Peyer's patch (tissue), 4 donors: ENCODE data around the gene SFTPB. TPM values are rescaled to one million over a fixed set of nuclear protein-coding genes. Genes with fewer than 3 reads are reported as not detected.
"Not testable (repeated sequence)": the region's sequence is repeated elsewhere in the genome, so short reads cannot be mapped to it uniquely, and the experiment has no call there.

ENCODE experiments used
- DNase-seq, 3 donors: peaks; one replicate each; pipeline ENCODE4 v3.0.0-alpha.2; 2017 to 2019
- H3K27ac ChIP-seq, 4 donors: fragments of 200-600 bp; sonication (generic); one replicate each; pipeline ENCODE4 v1.5.1; 2016 to 2019
- H3K27me3 ChIP-seq, 2 donors: fragments of 200-600 bp; sonication (generic); one replicate each; pipeline ENCODE4 v1.5.1; 2019
- H3K36me3 ChIP-seq, 3 donors: fragments of 200-600 bp; sonication (generic); one replicate each; pipeline ENCODE4 v1.5.1; 2016 to 2019
- H3K4me1 ChIP-seq, 4 donors: fragments of 200-600 bp; sonication (generic); one replicate each; pipeline ENCODE4 v1.5.1; 2016 to 2019
- H3K4me3 ChIP-seq, 4 donors: fragments of 200-600 bp; sonication (generic); 1 replicate in 3 of 4; 2 replicates in 1 of 4; pipeline ENCODE4 v1.5.1; 2016 to 2019; ENCODE audit warnings: mild to moderate bottlenecking in 1 of 4
- H3K9me3 ChIP-seq, 4 donors: fragments of 200-600 bp; sonication (generic); one replicate each; pipeline ENCODE4 v1.5.1; 2016 to 2019; ENCODE audit warnings: mild to moderate bottlenecking in 1 of 4
- CTCF ChIP-seq, 6 experiments: fragments of 450-650 bp in 4 of 6; fragments of 200-600 bp in 2 of 6; sonication (generic) in 1 of 6; IDR thresholded peaks; one replicate each; pipeline ENCODE4 v1.5.1; 2017 to 2019; ENCODE audit warnings: antibody characterized with exemption in 6 of 6, mild to moderate bottlenecking in 3 of 6, moderate library complexity in 1 of 6
- POLR2A ChIP-seq, 2 donors: fragments of 450-650 bp; IDR thresholded peaks; one replicate each; pipeline ENCODE4 v1.5.1; 2017; ENCODE audit warnings: antibody characterized with exemption in 2 of 2, mild to moderate bottlenecking in 2 of 2, moderate library complexity in 2 of 2
- total RNA-seq, 4 donors: library from RNA; depleted of rRNA; stranded (reverse); fragments of >200 nt; gene quantifications; one replicate each; pipeline ENCODE4 v1.1.0, GENCODE V29; 2016

Gene SFTPB
- 1 to 10 TPM in 1 of 4 donors, not detected in 3; 1.7 TPM for total RNA-seq

GRCh38 chr2:85668009-85668856 is at the start of gene SFTPB:
Gene SFTPB (minus strand): TSS chr2:85668199. CDS start chr2:85668183, 16 bp downstream.
- TF ChIP-seq POLR2A (IDR thresholded peaks at IDR 0.05) (no peak), CTCF (IDR thresholded peaks at IDR 0.05) (no peak)
- Histone ChIP-seq H3K36me3 (no peaks in the 10 kb centered on the region), H3K4me1 (no peaks in the 10 kb centered on the region), H3K27ac (no peak within 1 kb of the TSS), H3K9me3 (no peaks in the 10 kb centered on the region), H3K27me3 (no peaks in the 10 kb centered on the region), H3K4me3 (no peak within 1 kb of the TSS)
- DNase-seq: peak in 1 of 3 donors; percentile 36

DNA sequence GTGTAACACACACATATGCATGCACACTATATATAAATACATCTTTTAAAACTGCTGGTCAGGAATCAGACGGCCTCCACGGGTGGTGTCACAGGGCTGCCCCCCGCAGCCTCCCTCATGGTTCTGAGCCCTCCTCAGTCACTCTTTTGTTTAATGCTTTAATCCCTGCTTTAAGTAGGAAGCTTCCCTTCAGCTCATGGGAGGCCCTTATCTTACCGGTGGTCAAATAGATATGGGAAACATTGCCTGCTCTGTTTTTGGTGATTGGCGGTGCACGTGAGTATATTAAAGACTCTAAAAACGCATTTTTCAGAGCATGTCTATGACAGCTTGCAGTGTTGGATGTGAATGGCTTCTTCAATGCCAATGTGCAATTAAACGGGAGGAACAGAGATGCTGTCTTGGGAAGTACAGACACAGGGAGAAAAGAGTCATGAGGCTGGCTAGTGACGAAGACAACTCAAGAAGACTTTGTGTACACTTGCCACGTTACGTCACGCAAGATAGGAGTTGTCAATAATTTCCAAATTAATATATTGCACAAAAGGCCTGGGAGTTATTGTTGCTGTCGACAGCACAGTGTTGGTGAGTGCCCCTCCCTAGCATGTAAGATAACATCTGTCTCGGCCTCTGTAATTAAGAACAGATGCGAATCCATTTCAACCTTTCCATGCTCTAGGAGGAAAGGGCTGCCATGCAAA is 49.5 kb upstream of the SFTPB start:
- H3K4me1 ChIP-seq: no peaks in the 10 kb centered on the region
- H3K27me3 ChIP-seq: no peaks in the 10 kb centered on the region
- DNase-seq: no peak
- no peak overlapping the region for H3K27ac ChIP-seq
- no peaks in the 10 kb centered on the region for H3K9me3 ChIP-seq
- H3K4me3 ChIP-seq: no peak overlapping the region
- no peaks in the 10 kb centered on the region for H3K36me3 ChIP-seq
- TF ChIP-seq CTCF (IDR thresholded peaks at IDR 0.05) (no peak), POLR2A (IDR thresholded peaks at IDR 0.05) (no peak)

DNA sequence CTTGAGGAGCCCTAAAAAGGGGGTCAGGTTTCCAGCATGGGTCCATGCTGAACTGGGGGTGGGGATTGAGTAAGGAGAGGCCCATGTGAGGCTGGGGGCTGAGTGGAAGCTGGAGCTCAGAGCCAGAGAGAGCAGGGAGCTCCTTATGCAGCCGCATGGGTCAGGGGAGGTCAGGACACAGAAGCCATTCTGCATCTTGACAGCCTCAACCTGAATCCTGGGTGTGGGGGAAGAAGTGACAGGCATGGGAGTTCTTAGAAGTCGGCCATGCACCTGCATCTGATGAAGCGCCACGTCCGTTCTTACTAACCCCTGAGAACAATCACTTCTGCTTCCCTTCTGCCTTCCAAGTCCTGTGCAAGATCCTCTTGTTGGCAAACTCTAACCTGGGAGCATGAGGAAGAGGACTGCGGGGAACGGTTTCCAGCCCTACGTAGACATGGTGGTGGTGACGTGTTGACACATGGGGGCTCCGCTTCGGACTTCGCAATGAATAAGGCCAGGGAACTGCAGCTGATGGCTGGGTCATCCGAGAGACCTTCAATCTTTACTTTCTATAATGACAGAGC is 48.4 kb upstream of the SFTPB start:
- no peak for DNase-seq
- H3K27ac ChIP-seq: no peak overlapping the region
- no peaks in the 10 kb centered on the region for H3K36me3 ChIP-seq
- H3K4me1 ChIP-seq: no peaks in the 10 kb centered on the region
- TF ChIP-seq CTCF (IDR thresholded peaks at IDR 0.05) (no peak), POLR2A (IDR thresholded peaks at IDR 0.05) (no peak)
- no peak overlapping the region for H3K4me3 ChIP-seq
- H3K27me3 ChIP-seq: no peaks in the 10 kb centered on the region
- H3K9me3 ChIP-seq: no peaks in the 10 kb centered on the region

DNA sequence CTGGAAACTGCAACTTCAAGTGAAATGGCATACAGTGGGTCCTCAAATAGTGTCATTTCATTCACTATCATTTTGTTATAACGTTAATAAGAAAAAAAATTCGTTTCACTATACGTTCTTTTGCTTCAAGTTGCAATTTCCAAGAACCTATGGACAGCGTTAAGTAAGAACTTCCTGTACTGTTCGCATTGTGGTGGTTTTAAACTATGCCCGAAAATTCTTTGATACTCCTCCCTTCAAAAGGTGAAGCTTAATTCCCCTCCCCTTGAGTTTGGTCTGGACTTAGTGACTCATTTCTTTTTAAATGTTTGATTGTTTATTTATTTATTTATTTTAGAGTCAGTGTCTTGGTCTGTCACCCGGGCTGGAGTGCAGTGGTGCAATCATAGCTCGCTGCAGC is 46.8 kb upstream of the SFTPB start:
- H3K4me1 ChIP-seq: no peaks in the 10 kb centered on the region
- H3K27ac ChIP-seq: no peak overlapping the region
- no peaks in the 10 kb centered on the region for H3K36me3 ChIP-seq
- no peak for DNase-seq
- H3K9me3 ChIP-seq: no peaks in the 10 kb centered on the region
- no peaks in the 10 kb centered on the region for H3K27me3 ChIP-seq
- no peak overlapping the region for H3K4me3 ChIP-seq
- TF ChIP-seq CTCF (IDR thresholded peaks at IDR 0.05): no peak
- no peak for TF ChIP-seq POLR2A (IDR thresholded peaks at IDR 0.05)

DNA sequence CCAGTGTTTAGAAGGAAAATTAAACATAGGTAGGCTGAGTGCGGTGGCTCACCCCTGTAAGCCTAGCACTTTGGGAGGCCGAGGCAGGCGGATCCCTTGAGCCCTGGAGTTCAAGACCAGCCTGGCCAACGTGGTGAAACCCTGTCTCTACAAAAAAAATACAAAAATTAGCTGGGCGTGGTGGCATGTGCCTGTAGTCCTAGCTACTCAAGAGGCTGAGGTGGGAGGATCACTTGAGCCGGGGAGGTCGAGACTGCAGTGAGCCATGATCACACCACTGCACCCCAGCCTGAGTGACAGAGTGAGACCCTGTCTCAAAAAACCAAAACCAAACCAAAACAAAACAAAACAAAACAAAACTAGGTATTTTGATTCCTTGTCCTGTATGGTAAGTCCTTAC is 46.4 kb upstream of the SFTPB start:
- not testable (repeated sequence) for DNase-seq, H3K27ac ChIP-seq, H3K36me3 ChIP-seq, H3K4me1 ChIP-seq, H3K27me3 ChIP-seq, H3K4me3 ChIP-seq, H3K9me3 ChIP-seq

DNA sequence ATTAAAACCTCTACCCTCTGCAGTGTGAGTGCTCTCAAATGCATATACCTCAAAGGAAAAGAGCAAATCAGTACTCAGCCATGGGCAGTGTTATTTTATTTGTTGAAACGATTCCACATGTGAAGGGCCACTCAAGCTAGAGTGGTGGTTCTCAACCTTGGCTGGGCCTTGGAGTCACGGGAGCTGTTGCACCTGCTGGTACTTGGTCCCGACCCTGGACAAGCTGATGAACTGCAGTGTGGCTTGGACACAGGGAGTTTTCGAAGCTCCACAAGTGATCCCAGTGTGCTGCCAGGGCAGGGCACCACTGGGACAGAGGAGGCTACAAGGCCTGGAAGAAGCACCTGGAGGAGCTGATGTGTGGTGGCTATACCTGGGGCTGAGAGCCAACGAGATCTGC is 45.8 kb upstream of the SFTPB start:
- Histone ChIP-seq H3K9me3 (no peaks in the 10 kb centered on the region), H3K36me3 (no peaks in the 10 kb centered on the region), H3K27me3 (no peaks in the 10 kb centered on the region), H3K27ac (peak overlapping the region in 1 of 4 donors; percentile 70), H3K4me1 (no peaks in the 10 kb centered on the region), H3K4me3 (no peak overlapping the region)
- no peak for TF ChIP-seq POLR2A (IDR thresholded peaks at IDR 0.05)
- no peak for TF ChIP-seq CTCF (IDR thresholded peaks at IDR 0.05)
- DNase-seq: no peak
